HepG2 (cell line): Measurements from ENCODE around the gene CYLD. TPM values are rescaled to one million over a fixed set of nuclear protein-coding genes. Genes with fewer than 3 reads are reported as not detected.

ENCODE experiments used
- ATAC-seq: fragments of 200-7000 bp; cut with Tn5 transposase; 3 replicates; pipeline ENCODE4 v1.9.1; 2020; ENCODE audit warnings: mild to moderate bottlenecking, moderate library complexity
- BruUV-seq: library from RNA; stranded (reverse); fragments of 400-500 nt; replicated peaks from 2 replicates; lab custom pipeline; 2021; lab: Mats Ljungman, UMichigan
- CTCF ChIA-PET: fragments of 300-600 bp; formaldehyde crosslinking; extraction: SDS; loops from one replicate; lab custom pipeline; 2021; ENCODE audit warnings: low total read pairs, inconsistent platforms, low intra/inter-chr PET ratio; lab: Yijun Ruan, JAX
- POLR2A ChIA-PET: fragments of 350-600 bp; sonication (Branson Sonifier 250); formaldehyde crosslinking; loops from one replicate; lab custom pipeline; 2020; ENCODE audit warnings: antibody characterized with exemption, inconsistent platforms; lab: Yijun Ruan, JAX
- DNase-seq: peaks from one replicate; pipeline ENCODE4 v3.0.0-alpha.2; 2015; ENCODE audit warnings: low spot score
- FAIRE-seq: peaks from 3 replicates; lab custom pipeline; 2011; peaks lifted over from hg19 to GRCh38; lab: Jason Lieb, UNC
- H2AFZ ChIP-seq: one replicate; pipeline ENCODE4 v1.6.1; 2011; ENCODE audit warnings: low read length, inconsistent platforms
- H3K27ac ChIP-seq: fragments of 300-600 bp; 3 replicates; pipeline ENCODE4 v1.8.0; 2011; ENCODE audit warnings: mixed run types, mild to moderate bottlenecking, mixed read lengths, low read length, inconsistent platforms; ENCODE audit not compliant: insufficient read depth; ENCODE audit errors: extremely low read length
- H3K27me3 ChIP-seq, 2 experiments: fragments of 200-600 bp in 1 of 2; 2 replicates in 1 of 2; 3 replicates in 1 of 2; pipeline versions ENCODE4 v1.6.0 to v1.8.0; 2011; ENCODE audit warnings: low read length in 2 of 2, mild to moderate bottlenecking in 2 of 2, moderate library complexity in 2 of 2, inconsistent platforms in 1 of 2; ENCODE audit not compliant: insufficient read depth in 2 of 2, control insufficient read depth in 1 of 2
- H3K36me3 ChIP-seq, 2 experiments: fragments of 200-600 bp in 1 of 2; replicated peaks in 1 of 2; 2 replicates in 1 of 2; 3 replicates in 1 of 2; pipeline versions ENCODE4 v1.5.1 to v1.8.0; 2011; ENCODE audit warnings: low read length in 2 of 2, inconsistent platforms in 1 of 2; ENCODE audit not compliant: insufficient read depth in 2 of 2, control insufficient read depth in 1 of 2
- H3K4me1 ChIP-seq: 2 replicates; pipeline ENCODE4 v1.5.1; 2012; ENCODE audit warnings: low read length, inconsistent platforms; ENCODE audit not compliant: insufficient read depth
- H3K4me2 ChIP-seq: 2 replicates; pipeline ENCODE4 v1.6.0; 2011; ENCODE audit warnings: low read depth, low read length, inconsistent platforms
- H3K4me3 ChIP-seq, 3 experiments: fragments of 200-600 bp in 1 of 3; sonication (generic), shearing (Covaris generic) in 1 of 3; replicated peaks in 1 of 3; 2 replicates each; pipeline ENCODE4 v1.5.1; 2011 to 2016; ENCODE audit warnings: low read length in 3 of 3, inconsistent platforms in 2 of 3, low read depth in 2 of 3, mild to moderate bottlenecking in 2 of 3, control low read depth in 1 of 3, mixed read lengths in 1 of 3; ENCODE audit not compliant: insufficient read depth in 1 of 3
- H3K79me2 ChIP-seq: one replicate; pipeline ENCODE4 v1.6.1; 2011; ENCODE audit warnings: low read length, inconsistent platforms; ENCODE audit not compliant: insufficient read depth
- H3K9ac ChIP-seq: 2 replicates; pipeline ENCODE4 v1.6.0; 2011; ENCODE audit warnings: mild to moderate bottlenecking, low read depth, low read length, inconsistent platforms; ENCODE audit not compliant: insufficient read depth
- H3K9me3 ChIP-seq: 2 replicates; pipeline ENCODE4 v1.5.1; 2012; ENCODE audit warnings: mild to moderate bottlenecking, low read length
- H4K20me1 ChIP-seq: 2 replicates; pipeline ENCODE4 v1.6.0; 2011; ENCODE audit warnings: inconsistent platforms, mild to moderate bottlenecking, low read length, moderate library complexity; ENCODE audit not compliant: insufficient read depth
- SP5 ChIP-seq: IDR thresholded peaks from 2 replicates; pipeline ENCODE4 v1.6.1; 2016; ENCODE audit warnings: low read depth, borderline replicate concordance
- ZNF441 ChIP-seq: sonication (generic); formaldehyde crosslinking; IDR thresholded peaks from 2 replicates; pipeline ENCODE4 v1.7.0; 2021; ENCODE audit warnings: missing genetic modification reagents, borderline replicate concordance
- WGBS: methylation state at CpG from one replicate; pipeline ENCODE4 v1.1.6; 2017; ENCODE audit warnings: low lambda C conversion rate; 5-methylcytosine and 5-hydroxymethylcytosine counted together
- in situ Hi-C: cut with HindIII; loops from 2 replicates; pipeline ENCODE4 v1.10.0; 2017; ENCODE audit warnings: low pct_unique_long_range_greater_than_20kb; ENCODE audit not compliant: extremely low pct_ligation_motif_present
- intact Hi-C: fragments of 100-400 bp; cut with micrococcal nuclease; formaldehyde crosslinking; loops from one replicate; pipeline ENCODE4 v1.10.0; 2022; ENCODE audit not compliant: unreplicated experiment
- polyA plus RNA-seq, 8 experiments: library from polyadenylated mRNA; depleted of rRNA in 3 of 8; stranded (reverse) in 7 of 8; unstranded in 1 of 8; fragments of >200 nt; fragmentation: Illumina TruSeq in 4 of 8; extraction: Trizol in 4 of 8; gene quantifications; 2 replicates each; pipeline versions ENCODE4 v1.2.1 to v1.2.3, GENCODE V29; 2011 to 2016; ENCODE audit warnings: low read depth in 4 of 8, missing spikeins in 1 of 8, mixed read lengths in 1 of 8; ENCODE audit not compliant: insufficient read depth in 1 of 8
- total RNA-seq, 5 experiments: library from RNA; depleted of rRNA; stranded (reverse); fragments of >200 nt; fragmentation: Illumina TruSeq; extraction: Trizol; gene quantifications; 2 replicates each; pipeline ENCODE4 v1.2.3, GENCODE V29; 2016; ENCODE audit warnings: low read depth in 1 of 5
- TF ChIP-seq, protein P1 (sequence below): sonication (generic); formaldehyde crosslinking; IDR thresholded peaks from 2 replicates; pipeline ENCODE4 v1.9.0; 2022; ENCODE audit warnings: low read depth, missing genetic modification reagents
- TF ChIP-seq, protein P2 (sequence below): sonication (generic); formaldehyde crosslinking; IDR thresholded peaks from 2 replicates; pipeline ENCODE4 v1.4.0; 2020; ENCODE audit warnings: missing genetic modification reagents

The CYLD gene
- total and polyA plus RNA-seq, 2 of the 13 experiments (the other 11 are each of a cell fraction or from before 2014, with no cell fraction given) = 6.1 to 11.4 TPM

DNA sequence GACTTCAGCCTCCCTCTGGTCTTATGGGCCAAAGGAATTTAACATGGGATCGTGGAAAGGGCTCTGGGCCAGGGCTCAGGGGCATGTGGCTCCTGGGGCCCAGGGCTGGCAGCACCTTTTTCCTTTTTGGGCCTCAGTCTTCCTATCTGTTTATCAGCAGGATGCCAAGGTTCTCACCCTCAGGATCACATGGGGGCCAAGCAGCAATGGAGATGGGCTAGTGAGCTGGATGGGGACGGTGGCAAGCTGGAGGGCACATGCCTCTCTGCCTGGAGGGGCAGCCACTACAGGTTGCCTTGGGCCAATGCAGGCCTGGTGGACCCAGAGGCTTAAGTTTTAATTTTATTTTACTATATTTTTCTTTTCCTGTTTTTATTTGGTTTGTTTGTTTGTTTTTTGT is 95.4 kb downstream of the CYLD start:
- Histone ChIP-seq H4K20me1 (no peaks in the 10 kb centered on the region), H3K4me2 (no peak overlapping the region), H3K27ac (no peak overlapping the region), H3K9me3 (no peaks in the 10 kb centered on the region), H3K27me3 (peaks cover 0 to 22% of the 10 kb centered on the region in 2 experiments; a peak in 3 of 5 replicates), H3K9ac (no peak overlapping the region), H3K4me3 (no peak overlapping the region), H3K79me2 (no peaks in the 10 kb centered on the region), H3K36me3 (no peaks in the 10 kb centered on the region), H2AFZ (no peak overlapping the region), H3K4me1 (peaks cover under 1% of the 10 kb centered on the region; the same call in 1 of the 2 replicates)
- in situ Hi-C loops = no loop called here
- BruUV-seq = no TSS peak
- TF ChIP-seq, protein P1, sequence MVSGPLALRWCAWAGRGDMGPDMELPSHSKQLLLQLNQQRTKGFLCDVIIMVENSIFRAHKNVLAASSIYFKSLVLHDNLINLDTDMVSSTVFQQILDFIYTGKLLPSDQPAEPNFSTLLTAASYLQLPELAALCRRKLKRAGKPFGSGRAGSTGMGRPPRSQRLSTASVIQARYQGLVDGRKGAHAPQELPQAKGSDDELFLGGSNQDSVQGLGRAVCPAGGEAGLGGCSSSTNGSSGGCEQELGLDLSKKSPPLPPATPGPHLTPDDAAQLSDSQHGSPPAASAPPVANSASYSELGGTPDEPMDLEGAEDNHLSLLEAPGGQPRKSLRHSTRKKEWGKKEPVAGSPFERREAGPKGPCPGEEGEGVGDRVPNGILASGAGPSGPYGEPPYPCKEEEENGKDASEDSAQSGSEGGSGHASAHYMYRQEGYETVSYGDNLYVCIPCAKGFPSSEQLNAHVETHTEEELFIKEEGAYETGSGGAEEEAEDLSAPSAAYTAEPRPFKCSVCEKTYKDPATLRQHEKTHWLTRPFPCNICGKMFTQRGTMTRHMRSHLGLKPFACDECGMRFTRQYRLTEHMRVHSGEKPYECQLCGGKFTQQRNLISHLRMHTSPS (CRISPR knock-in tag) = no peak
- no peak for TF ChIP-seq ZNF441 (CRISPR knock-in tag)
- no peak for TF ChIP-seq SP5 (CRISPR knock-in tag)
- TF ChIP-seq, protein P2, sequence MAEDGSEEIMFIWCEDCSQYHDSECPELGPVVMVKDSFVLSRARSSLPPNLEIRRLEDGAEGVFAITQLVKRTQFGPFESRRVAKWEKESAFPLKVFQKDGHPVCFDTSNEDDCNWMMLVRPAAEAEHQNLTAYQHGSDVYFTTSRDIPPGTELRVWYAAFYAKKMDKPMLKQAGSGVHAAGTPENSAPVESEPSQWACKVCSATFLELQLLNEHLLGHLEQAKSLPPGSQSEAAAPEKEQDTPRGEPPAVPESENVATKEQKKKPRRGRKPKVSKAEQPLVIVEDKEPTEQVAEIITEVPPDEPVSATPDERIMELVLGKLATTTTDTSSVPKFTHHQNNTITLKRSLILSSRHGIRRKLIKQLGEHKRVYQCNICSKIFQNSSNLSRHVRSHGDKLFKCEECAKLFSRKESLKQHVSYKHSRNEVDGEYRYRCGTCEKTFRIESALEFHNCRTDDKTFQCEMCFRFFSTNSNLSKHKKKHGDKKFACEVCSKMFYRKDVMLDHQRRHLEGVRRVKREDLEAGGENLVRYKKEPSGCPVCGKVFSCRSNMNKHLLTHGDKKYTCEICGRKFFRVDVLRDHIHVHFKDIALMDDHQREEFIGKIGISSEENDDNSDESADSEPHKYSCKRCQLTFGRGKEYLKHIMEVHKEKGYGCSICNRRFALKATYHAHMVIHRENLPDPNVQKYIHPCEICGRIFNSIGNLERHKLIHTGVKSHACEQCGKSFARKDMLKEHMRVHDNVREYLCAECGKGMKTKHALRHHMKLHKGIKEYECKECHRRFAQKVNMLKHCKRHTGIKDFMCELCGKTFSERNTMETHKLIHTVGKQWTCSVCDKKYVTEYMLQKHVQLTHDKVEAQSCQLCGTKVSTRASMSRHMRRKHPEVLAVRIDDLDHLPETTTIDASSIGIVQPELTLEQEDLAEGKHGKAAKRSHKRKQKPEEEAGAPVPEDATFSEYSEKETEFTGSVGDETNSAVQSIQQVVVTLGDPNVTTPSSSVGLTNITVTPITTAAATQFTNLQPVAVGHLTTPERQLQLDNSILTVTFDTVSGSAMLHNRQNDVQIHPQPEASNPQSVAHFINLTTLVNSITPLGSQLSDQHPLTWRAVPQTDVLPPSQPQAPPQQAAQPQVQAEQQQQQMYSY (CRISPR knock-in tag) = no peak
- intact Hi-C loops = no loop called here
- DNase-seq (no peak), ATAC-seq (no peak), FAIRE-seq (no peak)
- POLR2A ChIA-PET = no interaction called here
- WGBS = 53% methylated on average over 2 of the region's 2 CpGs
- CTCF ChIA-PET = no interaction called here
